Small intestine (tissue), 16 donors: Measurements from ENCODE around the gene THAP7. TPM values are rescaled to one million over a fixed set of nuclear protein-coding genes. Genes with fewer than 3 reads are reported as not detected.
"Not testable (repeated sequence)": the region's sequence is repeated elsewhere in the genome, so short reads cannot be mapped to it uniquely, and the experiment has no call there.

Source experiments
- DNase-seq, 2 donors: peaks; one replicate each; pipeline versions ENCODE4 v3.0.0 to v3.0.0-alpha.2; 2013
- FAIRE-seq: peaks from 2 replicates; lab custom pipeline; 2012; peaks lifted over from hg19 to GRCh38; lab: Jason Lieb, UNC
- H3K27ac ChIP-seq, 3 donors: one replicate each; pipeline ENCODE4 v1.5.1; 2013; ENCODE audit warnings: low read length in 2 of 3, mild to moderate bottlenecking in 2 of 3, control low read depth in 1 of 3, inconsistent platforms in 1 of 3, low read depth in 1 of 3, moderate library complexity in 1 of 3
- H3K27me3 ChIP-seq, 3 donors: one replicate each; pipeline ENCODE4 v1.6.1; 2013; ENCODE audit warnings: low read length in 3 of 3, inconsistent platforms in 1 of 3; ENCODE audit not compliant: control insufficient read depth in 3 of 3, insufficient read depth in 3 of 3
- H3K36me3 ChIP-seq, 3 donors: one replicate each; pipeline ENCODE4 v1.6.1; 2013; ENCODE audit warnings: low read length in 3 of 3, inconsistent platforms in 1 of 3, low read depth in 1 of 3, mild to moderate bottlenecking in 1 of 3, moderate library complexity in 1 of 3; ENCODE audit not compliant: control insufficient read depth in 3 of 3, insufficient read depth in 2 of 3
- H3K4me1 ChIP-seq, 3 donors: one replicate each; pipeline ENCODE4 v1.6.1; 2013; ENCODE audit warnings: low read length in 2 of 3, inconsistent platforms in 1 of 3, low read depth in 1 of 3, mild to moderate bottlenecking in 1 of 3, moderate library complexity in 1 of 3; ENCODE audit not compliant: control insufficient read depth in 3 of 3, insufficient read depth in 2 of 3
- H3K4me3 ChIP-seq, 3 donors: one replicate each; pipeline ENCODE4 v1.5.1; 2013; ENCODE audit warnings: low read length in 3 of 3, control low read depth in 1 of 3, inconsistent platforms in 1 of 3, low read depth in 1 of 3, mild to moderate bottlenecking in 1 of 3, moderate library complexity in 1 of 3
- H3K9me3 ChIP-seq, 2 donors: one replicate each; pipeline ENCODE4 v1.6.1; 2013; ENCODE audit warnings: low read depth in 1 of 2, low read length in 1 of 2; ENCODE audit not compliant: control insufficient read depth in 2 of 2, insufficient read depth in 1 of 2
- WGBS, 3 donors: extraction: QIAGEN DNeasy Blood & Tissue Kit; methylation state at CpG; one replicate each; pipeline ENCODE4 v1.1.7; 2013; 5-methylcytosine and 5-hydroxymethylcytosine counted together
- long read RNA-seq, 10 donors: transcript quantifications; one replicate each; lab custom pipeline, GENCODE V29; 2026
- polyA plus RNA-seq, 4 donors: library from polyadenylated mRNA; stranded (reverse) in 3 of 4; unstranded in 1 of 4; fragments of 200-250 nt in 3 of 4; fragments of 120-200 nt in 1 of 4; gene quantifications; one replicate each; pipeline versions ENCODE4 v1.2.1 to v1.2.3, GENCODE V29; 2013
- donor health status: healthy with polysubstance abuse.
- donor health status: control.
- donor health status: control.
- donor health status: Bipolar disorder and iron deficiency.
- donor health status: healthy.

The THAP7 gene, protein sequence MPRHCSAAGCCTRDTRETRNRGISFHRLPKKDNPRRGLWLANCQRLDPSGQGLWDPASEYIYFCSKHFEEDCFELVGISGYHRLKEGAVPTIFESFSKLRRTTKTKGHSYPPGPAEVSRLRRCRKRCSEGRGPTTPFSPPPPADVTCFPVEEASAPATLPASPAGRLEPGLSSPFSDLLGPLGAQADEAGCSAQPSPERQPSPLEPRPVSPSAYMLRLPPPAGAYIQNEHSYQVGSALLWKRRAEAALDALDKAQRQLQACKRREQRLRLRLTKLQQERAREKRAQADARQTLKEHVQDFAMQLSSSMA
- 10 to 100 TPM; 27.0 to 43.2 (median 30.8) TPM for polyA plus RNA-seq
- long read RNA-seq, donor 1, transcript THAP7-204 (2 exons, 1,809 nt): minor isoform, 7 of 32 reads
- long read RNA-seq, donor 1, transcript THAP7-202 (5 exons, 1,144 nt): minor isoform, 8 of 32 reads
- long read RNA-seq, donor 1, transcript THAP7-208 (3 exons, 1,957 nt): major isoform, 13 of 32 reads
- long read RNA-seq, donor 1, partial matches to known transcripts: 0 of 32 reads
- long read RNA-seq, donor 1, other reads (novel, unspliced or antisense): 0 of 32 reads
- long read RNA-seq, donor 2, partial matches to known transcripts: 0 of 4 reads
- long read RNA-seq, donor 2, other reads (novel, unspliced or antisense): 0 of 4 reads
- long read RNA-seq, donor 3, transcript THAP7-208 (3 exons, 1,957 nt): major isoform, 8 of 13 reads
- long read RNA-seq, donor 3, partial matches to known transcripts: 0 of 13 reads
- long read RNA-seq, donor 3, other reads (novel, unspliced or antisense): 0 of 13 reads
- long read RNA-seq, donor 4: 0 reads
- long read RNA-seq, donor 5, partial matches to known transcripts: 0 of 3 reads
- long read RNA-seq, donor 5, other reads (novel, unspliced or antisense): 0 of 3 reads
- long read RNA-seq, donor 6, partial matches to known transcripts: 0 of 9 reads
- long read RNA-seq, donor 6, other reads (novel, unspliced or antisense): 0 of 9 reads
- long read RNA-seq, donor 7, transcript THAP7-204 (2 exons, 1,809 nt): major isoform, 7 of 20 reads
- long read RNA-seq, donor 7, transcript THAP7-202 (5 exons, 1,144 nt): minor isoform, 5 of 20 reads
- long read RNA-seq, donor 7, transcript THAP7-208 (3 exons, 1,957 nt): major isoform, 7 of 20 reads
- long read RNA-seq, donor 7, partial matches to known transcripts: 0 of 20 reads
- long read RNA-seq, donor 7, other reads (novel, unspliced or antisense): 0 of 20 reads
- long read RNA-seq, donor 8, partial matches to known transcripts: 0 of 2 reads
- long read RNA-seq, donor 8, other reads (novel, unspliced or antisense): 0 of 2 reads
- long read RNA-seq, donor 9, partial matches to known transcripts: 0 of 3 reads
- long read RNA-seq, donor 9, other reads (novel, unspliced or antisense): 0 of 3 reads
- long read RNA-seq, donor 10, transcript THAP7-208 (3 exons, 1,957 nt): major isoform, 11 of 19 reads
- long read RNA-seq, donor 10, partial matches to known transcripts: 0 of 19 reads
- long read RNA-seq, donor 10, other reads (novel, unspliced or antisense): 0 of 19 reads

DNA sequence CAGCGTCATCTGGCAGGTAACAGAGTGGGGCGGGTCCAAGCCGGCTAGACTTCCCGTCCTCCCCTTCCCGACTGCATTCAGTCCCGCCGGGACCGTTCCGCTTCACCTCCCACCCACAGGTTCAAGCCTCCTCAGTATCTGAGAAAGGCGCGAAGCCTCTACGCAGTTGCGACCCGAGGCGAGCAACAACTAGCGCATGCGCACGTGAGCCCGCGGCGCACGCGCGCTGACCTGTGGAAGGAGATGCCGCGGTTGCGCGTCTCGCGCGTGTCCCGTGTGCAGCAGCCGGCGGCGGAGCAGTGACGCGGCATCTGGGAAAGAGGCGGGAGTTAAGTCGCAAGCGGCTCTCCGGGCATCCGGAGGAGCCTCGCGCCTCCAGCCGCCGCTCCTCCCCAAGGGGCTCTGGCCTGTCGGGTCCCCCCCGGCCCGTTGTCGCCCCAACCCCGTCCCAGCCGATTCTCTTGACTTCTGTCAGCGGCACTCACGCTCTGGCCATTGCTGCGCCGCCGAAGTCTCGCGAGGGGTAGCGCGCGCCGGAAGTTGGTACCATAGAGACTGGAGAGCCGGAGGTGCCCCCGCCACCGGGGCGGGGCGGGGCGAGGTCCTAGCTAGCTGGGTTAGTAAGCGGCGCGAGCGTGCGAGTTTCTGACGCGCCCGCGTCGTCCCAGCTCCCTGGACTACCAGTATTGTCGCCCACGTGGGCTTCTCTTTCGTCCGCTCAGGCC lies at the start of gene THAP7:
THAP7 (minus strand) TSS at position 518 of the 725 bp plus-strand sequence; CDS start at position 311, 207 bp downstream.
- Histone ChIP-seq H3K4me1 (peaks cover 5 to 28% (median 7%) of the 10 kb centered on the region in 3 donors), H3K4me3 (peak within 1 kb of the TSS; percentile 42 to 89 (median 76)), H3K9me3 (no peaks in the 10 kb centered on the region), H3K36me3 (peaks cover 0 to 39% (median 0%) of the 10 kb centered on the region in 3 donors), H3K27me3 (no peaks in the 10 kb centered on the region), H3K27ac (peak within 1 kb of the TSS; percentile 97 to 99 (median 99))
- WGBS, 3 donors: 0 to 1% (median 0%) methylated on average over 70 to 83 of the region's 83 CpGs
- peak; percentile 97 to 99 for DNase-seq
- no peak for FAIRE-seq

DNA sequence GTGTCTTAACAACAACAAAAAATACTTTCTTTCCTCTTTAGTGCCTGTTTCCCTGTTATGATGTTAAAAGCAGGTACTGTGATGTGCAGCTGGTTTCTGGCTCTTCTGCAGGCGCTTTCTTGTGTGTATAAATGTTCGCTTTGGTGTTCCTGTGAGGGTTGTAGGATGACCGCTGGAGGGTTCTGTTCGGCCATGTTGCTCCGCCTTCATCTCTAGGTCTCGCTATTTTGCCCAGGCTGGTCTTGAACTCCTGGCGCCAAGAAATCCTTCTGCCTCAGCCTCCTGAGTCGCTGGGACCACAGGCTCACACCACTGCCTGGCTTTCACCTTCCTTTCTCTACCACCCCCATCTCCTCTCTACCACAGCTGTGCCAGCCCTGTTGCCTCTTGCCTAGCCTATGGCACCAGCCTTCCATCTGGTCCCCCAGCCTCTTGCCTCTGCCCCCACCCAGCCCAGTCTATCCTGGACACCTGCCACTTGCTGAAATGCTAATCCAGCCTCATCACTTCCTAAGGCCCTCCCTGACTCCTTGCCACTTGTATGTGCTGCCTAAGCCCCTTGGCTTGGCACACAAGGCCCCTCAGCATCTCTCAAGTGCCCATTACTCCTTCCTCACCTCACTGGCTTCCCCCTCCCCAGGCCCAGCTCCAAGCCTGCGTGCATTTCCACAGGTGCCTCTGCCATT lies 49.4 kb upstream of the THAP7 start:
- peaks cover 0 to 3% (median 0%) of the 10 kb centered on the region in 3 donors for H3K27me3 ChIP-seq
- no peaks in the 10 kb centered on the region for H3K36me3 ChIP-seq
- WGBS, 3 donors: 77 to 91% (median 87%) methylated on average over 9 of the region's 9 CpGs
- FAIRE-seq: no peak
- DNase-seq: no peak
- no peak overlapping the region for H3K27ac ChIP-seq
- no peaks in the 10 kb centered on the region for H3K4me1 ChIP-seq
- H3K4me3 ChIP-seq: no peak overlapping the region
- H3K9me3 ChIP-seq: no peaks in the 10 kb centered on the region

GRCh38 chr22:21048965-21049364 lies 47.0 kb upstream of the THAP7 start:
- 94 to 100% (median 94%) methylated on average over 2 to 8 of the region's 12 CpGs for WGBS, 3 donors
- DNase-seq, FAIRE-seq, H3K36me3 ChIP-seq, H3K27ac ChIP-seq, H3K9me3 ChIP-seq, H3K4me3 ChIP-seq: not testable (repeated sequence)
- Histone ChIP-seq H3K4me1 (peaks cover 0 to 17% (median 2%) of the 10 kb centered on the region in 3 donors), H3K27me3 (peaks cover 0 to 17% (median 0%) of the 10 kb centered on the region in 3 donors)

DNA sequence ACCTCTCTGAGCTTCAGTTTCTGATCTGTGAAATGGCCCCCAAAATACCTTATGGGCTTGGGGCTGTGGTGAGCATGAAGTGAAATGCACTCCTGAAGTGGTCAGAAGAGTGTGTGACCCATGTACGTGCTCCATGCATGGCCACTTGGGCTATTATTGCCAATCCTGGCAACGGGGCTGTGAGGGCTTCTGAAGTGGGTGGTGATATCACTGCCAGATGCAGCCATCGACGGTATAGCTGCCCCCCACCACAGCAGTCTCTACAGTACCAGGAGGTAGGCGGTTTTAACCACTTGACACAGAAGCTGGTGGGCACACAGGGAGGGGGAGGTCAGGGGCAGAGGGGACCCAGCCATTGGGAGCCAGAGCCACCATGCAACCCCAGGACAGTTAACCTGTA lies 46.5 kb upstream of the THAP7 start:
- Histone ChIP-seq H3K27me3 (peaks cover 0 to 17% (median 0%) of the 10 kb centered on the region in 3 donors), H3K4me1 (peaks cover 0 to 22% (median 2%) of the 10 kb centered on the region in 3 donors)
- H3K4me3 ChIP-seq, FAIRE-seq, H3K27ac ChIP-seq, DNase-seq, H3K36me3 ChIP-seq, H3K9me3 ChIP-seq: not testable (repeated sequence)
- 70 to 78% (median 76%) methylated on average over 5 of the region's 5 CpGs for WGBS, 3 donors

DNA sequence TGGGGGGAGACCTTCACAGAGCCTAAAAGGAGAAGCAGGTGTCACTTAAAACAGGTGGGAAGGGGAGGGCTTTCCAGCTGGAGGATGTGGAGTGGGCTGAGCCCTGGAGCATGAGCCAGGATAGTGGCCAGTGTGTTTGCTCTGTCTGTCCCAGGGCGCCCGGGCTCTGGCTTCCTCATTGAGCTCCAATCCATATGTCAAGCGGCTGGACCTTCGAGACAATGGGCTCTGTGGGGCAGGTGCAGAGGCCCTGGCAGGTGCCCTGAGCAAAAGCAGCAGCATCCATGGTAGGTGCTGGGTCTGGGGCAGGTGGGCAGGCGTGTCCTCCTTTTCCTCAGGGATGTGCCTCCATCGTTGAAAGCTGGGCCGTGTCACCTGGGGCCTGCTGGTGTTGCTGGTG lies 45.8 kb upstream of the THAP7 start:
- WGBS, 3 donors: 61 to 74% (median 65%) methylated on average over 5 to 7 of the region's 7 CpGs
- Histone ChIP-seq H3K27me3 (peaks cover 0 to 17% (median 0%) of the 10 kb centered on the region in 3 donors), H3K4me3 (no peak overlapping the region), H3K9me3 (no peaks in the 10 kb centered on the region), H3K36me3 (no peaks in the 10 kb centered on the region), H3K4me1 (peaks cover 0 to 29% (median 2%) of the 10 kb centered on the region in 3 donors), H3K27ac (no peak overlapping the region)
- FAIRE-seq (no peak), DNase-seq (no peak)

GRCh38 chr22:21047035-21047661 lies 45.2 kb upstream of the THAP7 start:
- FAIRE-seq: no peak
- H3K36me3 ChIP-seq: no peaks in the 10 kb centered on the region
- 82 to 87% (median 82%) methylated on average over 14 of the region's 14 CpGs for WGBS, 3 donors

More at GRCh38 chr22:21047035-21047661, 45.2 kb upstream of the THAP7 start:
- no peak overlapping the region for H3K27ac ChIP-seq
- peaks cover 0 to 29% (median 2%) of the 10 kb centered on the region in 3 donors for H3K4me1 ChIP-seq
- H3K9me3 ChIP-seq: no peaks in the 10 kb centered on the region
- no peak overlapping the region for H3K4me3 ChIP-seq
- DNase-seq: no peak
- peaks cover 0 to 17% (median 0%) of the 10 kb centered on the region in 3 donors for H3K27me3 ChIP-seq
